Esophagus muscularis mucosa (tissue), 4 donors: ENCODE data around the gene SYNE4. TPM values are rescaled to one million over a fixed set of nuclear protein-coding genes. Genes with fewer than 3 reads are reported as not detected.

Experiments
- DNase-seq: peaks from one replicate; pipeline ENCODE4 v3.0.0-alpha.2; 2017; ENCODE audit errors: extremely low spot score
- H3K27ac ChIP-seq, 4 donors: fragments of 200-600 bp; sonication (generic); replicated peaks in 1 of 4; 1 replicate in 3 of 4; 2 replicates in 1 of 4; pipeline ENCODE4 v1.5.1; 2016 to 2019; ENCODE audit warnings: mild to moderate bottlenecking in 1 of 4
- H3K27me3 ChIP-seq, 4 donors: fragments of 200-600 bp; sonication (generic); one replicate each; pipeline versions ENCODE4 v1.5.1 to v1.6.0; 2016 to 2019
- H3K36me3 ChIP-seq, 4 donors: fragments of 200-600 bp; sonication (generic); one replicate each; pipeline ENCODE4 v1.5.1; 2016 to 2019
- H3K4me1 ChIP-seq, 4 donors: fragments of 200-600 bp; sonication (generic); one replicate each; pipeline ENCODE4 v1.5.1; 2016 to 2019
- H3K4me3 ChIP-seq, 4 donors: fragments of 200-600 bp; sonication (generic); 1 replicate in 2 of 4; 2 replicates in 2 of 4; pipeline ENCODE4 v1.5.1; 2016 to 2019; ENCODE audit warnings: mild to moderate bottlenecking in 4 of 4, moderate library complexity in 1 of 4
- H3K9me3 ChIP-seq, 4 donors: fragments of 200-600 bp; sonication (generic); 1 replicate in 3 of 4; 2 replicates in 1 of 4; pipeline ENCODE4 v1.5.1; 2016 to 2019
- CTCF ChIP-seq, 3 experiments: fragments of 200-600 bp in 2 of 3; fragments of 450-650 bp in 1 of 3; sonication (generic) in 2 of 3; IDR thresholded peaks; one replicate each; pipeline ENCODE4 v1.5.1; 2017 to 2019; ENCODE audit warnings: antibody characterized with exemption in 3 of 3, mild to moderate bottlenecking in 2 of 3, moderate library complexity in 1 of 3
- EP300 ChIP-seq: sonication (generic); formaldehyde crosslinking; IDR thresholded peaks from one replicate; pipeline ENCODE4 v1.6.1; 2017; ENCODE audit warnings: antibody characterized with exemption
- POLR2A ChIP-seq: fragments of 450-650 bp; IDR thresholded peaks from one replicate; pipeline ENCODE4 v1.6.1; 2017; ENCODE audit warnings: antibody characterized with exemption, moderate library complexity, mild to moderate bottlenecking, low read depth
- POLR2AphosphoS5 ChIP-seq, 2 donors: sonication (generic); formaldehyde crosslinking; IDR thresholded peaks; one replicate each; pipeline ENCODE4 v1.6.1; 2017; ENCODE audit warnings: antibody characterized with exemption in 2 of 2
- WGBS: methylation state at CpG from one replicate; pipeline ENCODE4 v1.1.5; 2018; 5-methylcytosine and 5-hydroxymethylcytosine counted together
- intact Hi-C: fragments of 100-400 bp; cut with DNase I; formaldehyde crosslinking; loops from one replicate; pipeline ENCODE4 v1.15.1; 2023
- total RNA-seq, 4 donors: library from RNA; depleted of rRNA; stranded (reverse); fragments of >200 nt; gene quantifications; one replicate each; pipeline versions ENCODE4 v1.1.0 to v1.2.1, GENCODE V29; 2016

SYNE4 gene
- total RNA-seq, 4 donors from 2014 or later = 1.3 TPM; not detected in 3

- WGBS = 4% methylated on average over 27 of the region's 42 CpGs
- Histone ChIP-seq H3K9me3 (no peaks in the 10 kb centered on the region), H3K27me3 (no peaks in the 10 kb centered on the region), H3K4me1 (peaks cover 18 to 32% (median 28%) of the 10 kb centered on the region in 4 donors), H3K27ac (peak within 1 kb of the TSS; percentile 86 to 93 (median 88)), H3K4me3 (peak within 1 kb of the TSS; percentile 73 to 81 (median 76)), H3K36me3 (peaks cover 0 to 38% (median 25%) of the 10 kb centered on the region in 4 donors)
- peak; percentile 100 for DNase-seq
- intact Hi-C loops = no loop called here
- no peak for TF ChIP-seq POLR2A
- no peak for TF ChIP-seq EP300
- TF ChIP-seq CTCF (IDR thresholded peaks at IDR 0.05) = peak in 1 of 3 experiments; percentile 29
- peak; percentile 71 to 77 for TF ChIP-seq POLR2AphosphoS5 (IDR thresholded peaks at IDR 0.05)
Observed at GRCh38 chr19:36014012-36014924, 5.7 kb upstream of the SYNE4 start, which contains the start of gene ALKBH6. TSS of gene ALKBH6 (minus strand) at chr19:36014213. CDS start at chr19:36013397, 816 bp downstream.

DNA sequence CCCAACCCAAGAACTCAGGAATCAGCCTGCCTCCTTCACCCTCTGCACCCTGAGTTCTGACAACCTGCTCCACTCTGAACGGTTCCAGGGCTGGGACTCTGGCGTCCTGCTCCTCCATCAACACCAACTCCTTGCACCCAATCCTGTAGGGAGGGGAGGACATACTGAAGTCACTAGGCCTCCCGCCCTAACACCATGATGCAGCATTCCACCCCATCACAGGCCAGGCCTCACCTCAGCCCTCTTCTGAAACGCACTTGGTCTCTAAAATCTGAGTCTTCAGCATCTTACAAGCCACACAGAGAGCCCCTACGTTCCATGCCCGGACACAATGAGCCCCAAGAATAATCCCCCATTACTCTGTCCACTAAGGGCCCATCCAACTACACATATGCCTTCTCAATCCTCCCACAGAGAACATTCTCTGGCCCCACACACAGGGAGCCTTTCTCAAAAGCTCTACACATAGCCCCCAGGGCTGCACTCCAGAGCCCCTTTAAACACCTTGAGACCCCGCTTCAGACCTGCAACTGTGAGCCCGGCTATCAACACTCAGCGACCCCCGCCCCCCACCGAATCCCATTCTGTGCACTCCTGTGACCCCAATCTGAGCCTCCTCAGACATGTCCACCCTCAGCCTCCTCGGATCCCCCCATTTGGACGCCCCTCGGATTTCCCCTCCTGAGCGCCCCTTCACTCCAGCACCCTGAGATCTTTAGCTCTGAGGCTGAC is 4.8 kb upstream of the SYNE4 start:
- H3K36me3 ChIP-seq = peaks cover 0 to 30% (median 21%) of the 10 kb centered on the region in 4 donors
- 27% methylated on average over 15 of the region's 15 CpGs for WGBS
- H3K9me3 ChIP-seq = no peaks in the 10 kb centered on the region
- peak overlapping the region; percentile 86 to 93 (median 88) for H3K27ac ChIP-seq
- no peak for DNase-seq
- intact Hi-C loops = no loop called here
- H3K27me3 ChIP-seq = no peaks in the 10 kb centered on the region
- peak overlapping the region; percentile 73 to 81 (median 76) for H3K4me3 ChIP-seq
- no peak for TF ChIP-seq EP300
- no peak for TF ChIP-seq POLR2A
- no peak for TF ChIP-seq CTCF (IDR thresholded peaks at IDR 0.05)
- TF ChIP-seq POLR2AphosphoS5 (IDR thresholded peaks at IDR 0.05) = no peak
- peaks cover 24 to 40% (median 36%) of the 10 kb centered on the region in 4 donors for H3K4me1 ChIP-seq

- H3K27me3 ChIP-seq = no peaks in the 10 kb centered on the region
- 90% methylated on average over 11 of the region's 11 CpGs for WGBS
- peak overlapping the region; percentile 20 to 81 (median 80) for H3K27ac ChIP-seq
- intact Hi-C loops = no loop called here
- DNase-seq = no peak
- H3K4me3 ChIP-seq = no peak overlapping the region
- no peaks in the 10 kb centered on the region for H3K9me3 ChIP-seq
- H3K4me1 ChIP-seq = peaks cover 24 to 43% (median 38%) of the 10 kb centered on the region in 4 donors
- TF ChIP-seq POLR2A = no peak
- no peak for TF ChIP-seq EP300
- TF ChIP-seq CTCF (IDR thresholded peaks at IDR 0.05) = no peak
- TF ChIP-seq POLR2AphosphoS5 (IDR thresholded peaks at IDR 0.05) = no peak
- H3K36me3 ChIP-seq = peaks cover 0 to 1% (median 0%) of the 10 kb centered on the region in 4 donors
Observed at GRCh38 chr19:36010402-36010801, 1.8 kb upstream of the SYNE4 start.

DNA sequence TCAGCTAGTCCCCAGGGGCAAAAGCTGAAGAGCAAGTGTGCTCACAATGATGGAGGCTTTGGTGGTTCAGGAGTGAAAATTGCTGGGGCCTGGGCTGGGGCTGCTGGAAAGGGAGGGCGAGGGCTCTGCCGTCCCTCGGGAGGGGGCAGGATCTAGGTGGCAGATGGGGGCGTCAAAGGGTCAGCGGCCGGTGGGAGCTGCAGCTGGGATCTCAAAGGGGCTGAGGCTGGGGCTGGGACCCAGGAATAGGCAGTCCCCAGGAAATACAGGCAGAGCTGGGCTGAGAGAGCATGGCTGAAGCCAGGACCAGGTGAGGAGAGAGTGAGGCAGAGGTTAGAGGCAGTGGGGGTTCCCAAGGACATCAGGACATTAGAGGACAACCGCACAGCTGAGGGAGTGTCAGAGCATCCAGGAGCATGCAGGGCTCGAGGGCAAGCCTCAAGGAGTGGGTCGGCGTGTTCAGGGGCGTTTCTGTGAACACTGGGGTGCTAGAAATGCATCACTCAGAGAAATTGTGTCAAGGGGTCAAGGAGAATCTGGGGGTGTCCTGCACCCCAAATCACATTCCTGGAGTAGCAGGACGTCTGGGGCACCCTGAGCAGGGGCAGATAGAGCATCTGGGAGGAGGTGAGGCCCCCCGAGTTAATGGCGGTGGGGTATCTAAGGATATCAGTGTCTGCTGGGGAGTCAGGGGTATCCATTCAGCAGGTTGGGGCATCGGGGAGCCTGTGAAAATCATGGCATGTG is 1.2 kb upstream of the SYNE4 start:
- H3K4me3 ChIP-seq = peak overlapping the region; percentile 45 to 62 (median 54)
- peaks cover 21 to 40% (median 35%) of the 10 kb centered on the region in 4 donors for H3K4me1 ChIP-seq
- H3K27me3 ChIP-seq = no peaks in the 10 kb centered on the region
- no peak for TF ChIP-seq POLR2A
- TF ChIP-seq EP300 = no peak
- TF ChIP-seq POLR2AphosphoS5 (IDR thresholded peaks at IDR 0.05) = no peak
- TF ChIP-seq CTCF (IDR thresholded peaks at IDR 0.05) = no peak
- peak overlapping the region; percentile 77 to 81 (median 80) for H3K27ac ChIP-seq
- no peaks in the 10 kb centered on the region for H3K36me3 ChIP-seq
- no peak for DNase-seq
- intact Hi-C loops = no loop called here
- 56% methylated on average over 15 of the region's 15 CpGs for WGBS
- no peaks in the 10 kb centered on the region for H3K9me3 ChIP-seq
